Measurements from ENCODE around the gene DGKB. TPM values are rescaled to one million over a fixed set of nuclear protein-coding genes. Genes with fewer than 3 reads are reported as not detected.

Gene DGKB
- polyA plus RNA-seq, 3 donors, result 2.3 to 3.3 (median 2.6) TPM

- no peak for DNase-seq
Measured at GRCh38 chr7:14822481-14822854, 80.1 kb downstream of the DGKB start.

GRCh38 chr7:14821757-14822480, 80.6 kb downstream of the DGKB start:
- no peak for DNase-seq

- DNase-seq, result no peak
Measured at GRCh38 chr7:14818871-14819270, 83.7 kb downstream of the DGKB start.

- no peak for DNase-seq
Measured at GRCh38 chr7:14817829-14818614, 84.5 kb downstream of the DGKB start.

GRCh38 chr7:14807507-14807906, 95.0 kb downstream of the DGKB start:
- DNase-seq, result no peak

GRCh38 chr7:14806891-14807290, 95.7 kb downstream of the DGKB start:
- DNase-seq, result no peak

GRCh38 chr7:14805105-14805719, 97.3 kb downstream of the DGKB start:
- DNase-seq, result no peak

GRCh38 chr7:14800664-14801063, 101.9 kb downstream of the DGKB start:
- DNase-seq, result no peak

- DNase-seq, result no peak
Measured at GRCh38 chr7:14793151-14793550, 109.4 kb downstream of the DGKB start.

- no peak for DNase-seq
Measured at GRCh38 chr7:14787551-14787950, 115.0 kb downstream of the DGKB start.

GRCh38 chr7:14786314-14786895, 116.1 kb downstream of the DGKB start:
- DNase-seq, result no peak

GRCh38 chr7:14777806-14778205, 124.7 kb downstream of the DGKB start:
- no peak for DNase-seq

- DNase-seq, result no peak
Measured at GRCh38 chr7:14776266-14776665, 126.3 kb downstream of the DGKB start.

- no peak for DNase-seq
Measured at GRCh38 chr7:14773729-14774271, 128.8 kb downstream of the DGKB start.

- no peak for DNase-seq
Measured at GRCh38 chr7:14770614-14771013, 131.9 kb downstream of the DGKB start.

- DNase-seq, result no peak
Measured at GRCh38 chr7:14769261-14769660, 133.3 kb downstream of the DGKB start.

- no peak for DNase-seq
Measured at GRCh38 chr7:14767716-14768425, 134.7 kb downstream of the DGKB start.

- DNase-seq, result no peak
Measured at GRCh38 chr7:14766747-14767146, 135.8 kb downstream of the DGKB start.

- DNase-seq, result no peak
Measured at GRCh38 chr7:14765731-14766130, 136.8 kb downstream of the DGKB start.

GRCh38 chr7:14762561-14762960, 140.0 kb downstream of the DGKB start:
- no peak for DNase-seq

GRCh38 chr7:14761510-14762296, 140.8 kb downstream of the DGKB start:
- DNase-seq, result no peak
